Panc1 (cell line): ENCODE results near the gene NEUROG1. TPM values are rescaled to one million over a fixed set of nuclear protein-coding genes. Genes with fewer than 3 reads are reported as not detected.

Experiments used
- ATAC-seq: fragments of 200-7000 bp; cut with Tn5 transposase; 2 replicates; pipeline ENCODE4 v1.9.1; 2020; ENCODE audit warnings: mild to moderate bottlenecking, moderate library complexity
- BruUV-seq: library from RNA; stranded (reverse); fragments of 400-500 nt; replicated peaks from 2 replicates; lab custom pipeline; 2021; lab: Mats Ljungman, UMichigan
- CTCF ChIA-PET: fragments of 300-600 bp; sonication (Branson Sonifier 250); formaldehyde crosslinking; loops from one replicate; lab custom pipeline; 2022; ENCODE audit warnings: antibody characterized with exemption; lab: Charles Lee
- POLR2A ChIA-PET: fragments of 300-600 bp; sonication (Branson Sonifier 250); formaldehyde crosslinking; loops from one replicate; lab custom pipeline; 2022; ENCODE audit warnings: antibody characterized with exemption; lab: Charles Lee
- DNase-seq: peaks from one replicate; pipeline ENCODE4 v3.0.0-alpha.2; 2010; ENCODE audit warnings: low read depth, low spot score
- H3K27ac ChIP-seq: 2 replicates; pipeline ENCODE4 v1.5.1; 2011; ENCODE audit warnings: mild to moderate bottlenecking, low read length, inconsistent platforms
- H3K27me3 ChIP-seq: fragments of 200-500 bp; sonication (Bioruptor generic); 2 replicates; pipeline ENCODE4 v1.6.0; 2014; ENCODE audit warnings: low read length, inconsistent platforms; ENCODE audit not compliant: control insufficient read depth, insufficient read depth
- H3K36me3 ChIP-seq: fragments of 200-500 bp; sonication (Bioruptor generic); 2 replicates; pipeline ENCODE4 v1.5.1; 2014; ENCODE audit warnings: inconsistent platforms, mild to moderate bottlenecking, low read length, moderate library complexity; ENCODE audit not compliant: control insufficient read depth, insufficient read depth
- H3K4me1 ChIP-seq: 2 replicates; pipeline ENCODE4 v1.5.1; 2011; ENCODE audit warnings: inconsistent platforms, mild to moderate bottlenecking, low read length, moderate library complexity; ENCODE audit not compliant: control insufficient read depth, insufficient read depth
- H3K4me3 ChIP-seq, 2 experiments: 2 replicates each; pipeline ENCODE4 v1.5.1; 2011 to 2012; ENCODE audit warnings: low read depth in 2 of 2, low read length in 2 of 2, mild to moderate bottlenecking in 2 of 2, inconsistent platforms in 1 of 2, moderate library complexity in 1 of 2
- H3K9me3 ChIP-seq: fragments of 200-500 bp; sonication (Bioruptor generic); 2 replicates; pipeline ENCODE4 v1.5.1; 2014; ENCODE audit warnings: low read depth, mild to moderate bottlenecking, inconsistent platforms, low read length, moderate library complexity; ENCODE audit not compliant: control insufficient read depth, insufficient read depth
- CTCF ChIP-seq: fragments of 450-650 bp; IDR thresholded peaks from 2 replicates; pipeline ENCODE4 v1.5.1; 2017; ENCODE audit warnings: mild to moderate bottlenecking
- POLR2AphosphoS5 ChIP-seq: IDR thresholded peaks from 2 replicates; pipeline ENCODE4 v1.6.1; 2012; ENCODE audit warnings: mild to moderate bottlenecking, low read depth, low read length, moderate library complexity
- SIN3A ChIP-seq: IDR thresholded peaks from 2 replicates; pipeline ENCODE4 v1.6.1; 2012; ENCODE audit warnings: low read depth, mild to moderate bottlenecking, low read length, moderate library complexity, borderline replicate concordance; ENCODE audit not compliant: insufficient read depth
- TCF7L2 ChIP-seq: IDR thresholded peaks from 2 replicates; pipeline ENCODE4 v1.6.1; 2011; ENCODE audit warnings: mild to moderate bottlenecking, low read depth, low read length, inconsistent platforms
- in situ Hi-C: cut with HindIII; loops from 2 replicates; pipeline ENCODE4 v1.10.0; 2016; ENCODE audit warnings: low sequenced_read_pairs, low pct_unique_long_range_greater_than_20kb
- intact Hi-C: fragments of 100-400 bp; cut with micrococcal nuclease; formaldehyde crosslinking; loops from one replicate; pipeline ENCODE4 v1.10.0; 2022; ENCODE audit not compliant: unreplicated experiment
- total RNA-seq: library from RNA; stranded (reverse); gene quantifications from one replicate; pipeline ENCODE4 v1.2.1, GENCODE V29; 2021; ENCODE audit not compliant: unreplicated experiment
- TF ChIP-seq, protein P1 (sequence below), 2 experiments: IDR thresholded peaks; 2 replicates each; pipeline ENCODE4 v1.6.1; 2011 to 2012; ENCODE audit warnings: low read depth in 2 of 2, control low read depth in 1 of 2, low read length in 1 of 2, mild to moderate bottlenecking in 1 of 2, moderate library complexity in 1 of 2; ENCODE audit not compliant: insufficient read depth in 1 of 2

The NEUROG1 gene
- total RNA-seq, 1 experiment from 2014 or later: not detected

DNA sequence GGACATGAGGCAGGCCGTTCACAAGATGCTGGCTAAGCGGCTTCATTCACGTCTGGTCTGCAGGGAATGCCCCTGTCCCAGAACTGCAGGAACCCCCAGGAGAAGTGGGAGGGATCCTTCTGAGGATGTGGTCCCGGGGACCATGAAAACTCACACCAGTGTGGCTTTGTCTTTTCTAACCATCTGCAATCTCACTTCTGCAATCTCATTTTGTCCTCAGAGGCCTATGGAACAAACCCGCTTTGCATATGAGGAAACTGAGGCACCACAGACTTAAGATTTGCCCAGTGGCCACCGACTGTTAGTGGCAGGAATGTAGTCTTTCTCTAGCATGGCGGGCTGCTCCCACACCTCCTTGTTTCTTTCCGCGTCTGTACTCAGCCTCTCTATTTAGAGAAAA, 36.1 kb upstream of the NEUROG1 start:
- ChIA-PET CTCF (no interaction called here), POLR2A (no interaction called here)
- in situ Hi-C loops: no loop called here
- Histone ChIP-seq H3K4me1 (no peaks in the 10 kb centered on the region), H3K27ac (no peak overlapping the region), H3K4me3 (no peak overlapping the region), H3K27me3 (no peaks in the 10 kb centered on the region; the same call in none of the 2 replicates), H3K9me3 (no peaks in the 10 kb centered on the region), H3K36me3 (no peaks in the 10 kb centered on the region)
- BruUV-seq: no TSS peak
- no peak for ATAC-seq
- no peak for DNase-seq
- TF ChIP-seq, protein P1, sequence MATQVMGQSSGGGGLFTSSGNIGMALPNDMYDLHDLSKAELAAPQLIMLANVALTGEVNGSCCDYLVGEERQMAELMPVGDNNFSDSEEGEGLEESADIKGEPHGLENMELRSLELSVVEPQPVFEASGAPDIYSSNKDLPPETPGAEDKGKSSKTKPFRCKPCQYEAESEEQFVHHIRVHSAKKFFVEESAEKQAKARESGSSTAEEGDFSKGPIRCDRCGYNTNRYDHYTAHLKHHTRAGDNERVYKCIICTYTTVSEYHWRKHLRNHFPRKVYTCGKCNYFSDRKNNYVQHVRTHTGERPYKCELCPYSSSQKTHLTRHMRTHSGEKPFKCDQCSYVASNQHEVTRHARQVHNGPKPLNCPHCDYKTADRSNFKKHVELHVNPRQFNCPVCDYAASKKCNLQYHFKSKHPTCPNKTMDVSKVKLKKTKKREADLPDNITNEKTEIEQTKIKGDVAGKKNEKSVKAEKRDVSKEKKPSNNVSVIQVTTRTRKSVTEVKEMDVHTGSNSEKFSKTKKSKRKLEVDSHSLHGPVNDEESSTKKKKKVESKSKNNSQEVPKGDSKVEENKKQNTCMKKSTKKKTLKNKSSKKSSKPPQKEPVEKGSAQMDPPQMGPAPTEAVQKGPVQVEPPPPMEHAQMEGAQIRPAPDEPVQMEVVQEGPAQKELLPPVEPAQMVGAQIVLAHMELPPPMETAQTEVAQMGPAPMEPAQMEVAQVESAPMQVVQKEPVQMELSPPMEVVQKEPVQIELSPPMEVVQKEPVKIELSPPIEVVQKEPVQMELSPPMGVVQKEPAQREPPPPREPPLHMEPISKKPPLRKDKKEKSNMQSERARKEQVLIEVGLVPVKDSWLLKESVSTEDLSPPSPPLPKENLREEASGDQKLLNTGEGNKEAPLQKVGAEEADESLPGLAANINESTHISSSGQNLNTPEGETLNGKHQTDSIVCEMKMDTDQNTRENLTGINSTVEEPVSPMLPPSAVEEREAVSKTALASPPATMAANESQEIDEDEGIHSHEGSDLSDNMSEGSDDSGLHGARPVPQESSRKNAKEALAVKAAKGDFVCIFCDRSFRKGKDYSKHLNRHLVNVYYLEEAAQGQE (IDR thresholded peaks at IDR 0.05; ENCODE audit: insufficient read depth in 1 of 2, low read depth in 2 of 2, low read length in 1 of 2): no peak
- TF ChIP-seq POLR2AphosphoS5 (no peak), TCF7L2 (no peak), CTCF (no peak), SIN3A (no peak)
- intact Hi-C loops: no loop called here

- no peak for DNase-seq
- no peaks in the 10 kb centered on the region; the same call in 1 of the 2 replicates for H3K27me3 ChIP-seq
- ChIA-PET POLR2A (no interaction called here), CTCF (no interaction called here)
- no peak overlapping the region for H3K4me3 ChIP-seq
- H3K36me3 ChIP-seq: no peaks in the 10 kb centered on the region
- no peaks in the 10 kb centered on the region for H3K4me1 ChIP-seq
- intact Hi-C loops: no loop called here
- BruUV-seq: no TSS peak
- no peaks in the 10 kb centered on the region for H3K9me3 ChIP-seq
- no peak overlapping the region for H3K27ac ChIP-seq
- TF ChIP-seq CTCF: no peak
- TF ChIP-seq SIN3A: no peak
- TF ChIP-seq TCF7L2: no peak
- no peak for TF ChIP-seq POLR2AphosphoS5
- TF ChIP-seq, protein P1 (IDR thresholded peaks at IDR 0.05; ENCODE audit: insufficient read depth in 1 of 2, low read depth in 2 of 2, low read length in 1 of 2): no peak
- in situ Hi-C loops: no loop called here
- ATAC-seq: no peak
Measured at GRCh38 chr5:135571066-135571609, 35.4 kb upstream of the NEUROG1 start.
